ENCODE results near the gene LIPN. TPM values are rescaled to one million over a fixed set of nuclear protein-coding genes. Genes with fewer than 3 reads are reported as not detected.
A peak's percentile ranks its signal among the peaks of the same experiment; 100 is the strongest.

The LIPN gene
- total RNA-seq, 1 donor from 2014 or later = 1.0 TPM

GRCh38 chr10:88783724-88784123, 23.9 kb downstream of the LIPN start:
- no peak for TF ChIP-seq CTCF (IDR thresholded peaks at IDR 0.05)
- ATAC-seq (no peak), DNase-seq (no peak)
- H3K27ac ChIP-seq = no peak overlapping the region
- no peaks in the 10 kb centered on the region for H3K9me3 ChIP-seq
- H3K4me1 ChIP-seq = no peaks in the 10 kb centered on the region
- H3K27me3 ChIP-seq = no peaks in the 10 kb centered on the region
- H3K36me3 ChIP-seq = no peaks in the 10 kb centered on the region
- no peak overlapping the region for H3K4me3 ChIP-seq
- intact Hi-C loops (cut with DNase I) = no loop called here

DNA sequence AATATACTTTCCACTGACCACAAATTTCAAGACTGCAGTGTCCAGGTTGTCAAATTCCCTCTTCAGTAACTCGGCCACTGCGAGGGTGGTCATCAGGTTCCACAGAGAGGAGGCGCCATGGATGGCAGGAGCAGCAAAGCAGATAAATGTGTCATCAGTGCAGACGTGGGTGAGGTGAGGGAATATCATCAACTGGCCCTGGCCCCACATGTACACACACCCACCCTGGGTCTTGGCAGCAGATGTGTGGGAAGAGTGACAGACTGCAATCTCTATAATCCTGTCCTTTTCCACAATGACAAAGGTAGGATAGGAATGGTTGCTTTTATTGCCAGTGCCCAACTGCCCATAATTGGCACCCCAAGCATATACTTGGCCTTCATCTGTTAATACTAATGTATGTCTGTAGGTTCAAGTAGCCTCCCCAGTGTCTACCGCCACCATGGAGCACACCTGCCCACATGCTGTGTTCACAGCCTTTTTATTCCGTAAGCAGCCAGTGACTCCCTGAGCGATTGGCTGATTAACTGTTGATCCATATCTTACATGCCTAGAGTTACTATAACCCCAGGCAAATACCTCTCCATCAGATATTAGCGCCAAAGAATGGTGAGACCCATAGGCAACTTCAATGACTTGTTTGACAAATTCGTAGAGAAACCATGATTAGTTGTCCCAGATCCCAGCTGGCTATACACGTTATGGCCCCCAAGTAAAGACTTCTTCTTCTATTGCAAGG, 26.4 kb downstream of the LIPN start:
- Histone ChIP-seq H3K27ac (no peak overlapping the region), H3K9me3 (no peaks in the 10 kb centered on the region), H3K4me3 (no peak overlapping the region), H3K4me1 (no peaks in the 10 kb centered on the region), H3K27me3 (no peaks in the 10 kb centered on the region), H3K36me3 (no peaks in the 10 kb centered on the region)
- intact Hi-C loops (cut with DNase I) = no loop called here
- ATAC-seq = no peak
- DNase-seq = no peak
- TF ChIP-seq CTCF (IDR thresholded peaks at IDR 0.05) = no peak

DNA sequence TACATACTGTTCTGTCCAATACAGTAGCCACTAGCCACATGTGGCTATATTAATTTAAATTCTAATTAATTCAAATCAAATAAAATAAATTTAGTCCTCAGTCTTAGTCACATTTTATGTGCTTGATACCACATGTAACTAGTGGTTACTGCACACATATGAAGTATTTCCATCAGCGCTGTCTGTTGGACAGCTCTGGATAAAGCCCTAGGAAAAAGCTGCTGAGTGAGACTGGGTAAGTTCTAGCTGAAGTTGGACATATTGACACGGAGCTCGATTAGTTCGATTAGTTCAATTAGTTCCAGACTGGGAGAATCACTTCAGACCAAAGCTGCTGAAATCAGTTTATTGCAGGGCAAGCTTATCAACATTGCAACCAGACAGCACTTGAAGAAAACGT, 27.6 kb downstream of the LIPN start:
- no peaks in the 10 kb centered on the region for H3K4me1 ChIP-seq
- no peak overlapping the region for H3K27ac ChIP-seq
- no peak for DNase-seq
- H3K4me3 ChIP-seq = no peak overlapping the region
- intact Hi-C loops (cut with DNase I) = no loop called here
- H3K36me3 ChIP-seq = no peaks in the 10 kb centered on the region
- H3K9me3 ChIP-seq = no peaks in the 10 kb centered on the region
- no peak for ATAC-seq
- no peak for TF ChIP-seq CTCF (IDR thresholded peaks at IDR 0.05)
- no peaks in the 10 kb centered on the region for H3K27me3 ChIP-seq

DNA sequence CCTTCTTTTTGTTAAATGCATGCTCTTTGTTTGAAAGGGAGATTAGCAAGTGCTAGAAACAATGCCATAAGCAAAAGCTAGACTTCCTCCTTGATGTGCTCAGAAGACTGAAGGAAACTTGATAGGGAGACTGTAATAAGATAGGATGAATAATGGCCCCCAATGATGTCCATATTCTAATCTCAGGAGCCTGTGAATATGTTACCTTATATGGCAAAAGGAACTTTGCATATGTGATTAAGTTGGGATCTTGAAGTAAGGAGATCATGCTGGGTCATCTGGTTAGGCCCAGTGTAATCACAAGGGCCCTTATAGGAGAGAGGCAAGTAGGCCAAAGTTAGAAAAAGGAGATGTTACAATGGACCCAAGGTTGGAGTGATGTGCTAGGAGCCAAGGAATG, 29.1 kb downstream of the LIPN start:
- no peaks in the 10 kb centered on the region for H3K4me1 ChIP-seq
- no peak overlapping the region for H3K4me3 ChIP-seq
- intact Hi-C loops (cut with DNase I) = no loop called here
- TF ChIP-seq CTCF (IDR thresholded peaks at IDR 0.05) = no peak
- H3K27ac ChIP-seq = no peak overlapping the region
- no peaks in the 10 kb centered on the region for H3K9me3 ChIP-seq
- no peak for ATAC-seq
- no peaks in the 10 kb centered on the region for H3K36me3 ChIP-seq
- DNase-seq = no peak
- no peaks in the 10 kb centered on the region for H3K27me3 ChIP-seq

DNA sequence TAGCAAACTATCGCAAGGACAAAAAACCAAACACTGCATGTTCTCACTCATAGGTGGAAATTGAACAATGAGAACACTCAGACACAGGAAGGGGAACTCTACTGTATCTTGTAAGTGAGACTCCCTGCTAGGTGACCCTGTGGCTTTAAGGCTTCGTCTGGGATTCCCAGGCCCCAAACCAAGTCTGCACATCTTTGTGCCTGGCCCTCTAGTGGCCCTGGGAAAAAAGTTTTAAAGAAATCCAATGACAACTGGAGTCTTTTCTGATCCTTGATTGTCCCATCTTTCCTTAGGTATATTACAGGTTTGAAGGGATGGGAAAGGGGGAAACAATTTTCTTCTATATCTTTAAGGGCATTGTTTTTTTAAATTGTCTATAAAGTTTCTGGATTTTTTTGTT, 32.1 kb downstream of the LIPN start:
- intact Hi-C loops (cut with DNase I) = no loop called here
- Histone ChIP-seq H3K4me3 (no peak overlapping the region), H3K36me3 (no peaks in the 10 kb centered on the region), H3K27ac (no peak overlapping the region), H3K9me3 (no peaks in the 10 kb centered on the region), H3K4me1 (no peaks in the 10 kb centered on the region), H3K27me3 (no peaks in the 10 kb centered on the region)
- ATAC-seq (peak; percentile 48), DNase-seq (no peak)
- TF ChIP-seq CTCF (IDR thresholded peaks at IDR 0.05) = peak; percentile 38

DNA sequence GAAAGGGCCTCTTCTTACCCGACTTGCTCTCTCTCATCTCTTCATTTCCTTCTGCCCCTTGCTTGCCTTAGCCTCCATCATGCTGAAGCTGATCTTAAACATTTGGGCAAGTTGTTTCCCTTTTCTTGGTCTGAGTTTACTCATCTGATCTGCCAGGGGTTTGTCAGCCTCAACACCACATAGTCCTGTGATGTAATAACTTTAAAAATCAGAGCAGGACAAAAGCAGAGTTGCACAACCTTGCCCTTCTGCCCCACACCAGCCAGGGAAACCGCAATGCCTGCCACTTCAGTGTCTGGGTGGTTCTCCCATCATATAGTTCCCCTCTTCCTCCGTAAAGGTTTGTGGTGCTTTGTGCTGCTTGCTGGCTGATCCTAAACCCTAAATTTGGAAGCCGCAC, 32.8 kb downstream of the LIPN start:
- Histone ChIP-seq H3K9me3 (no peaks in the 10 kb centered on the region), H3K27ac (no peak overlapping the region), H3K27me3 (no peaks in the 10 kb centered on the region), H3K36me3 (no peaks in the 10 kb centered on the region), H3K4me1 (no peaks in the 10 kb centered on the region), H3K4me3 (no peak overlapping the region)
- no peak for TF ChIP-seq CTCF (IDR thresholded peaks at IDR 0.05)
- DNase-seq = peak; percentile 71
- peak; percentile 92 for ATAC-seq
- intact Hi-C loops (cut with DNase I) = no loop called here
